Sigmoid colon (tissue), 4 donors: Measurements from ENCODE around the gene P2RX4.

Experiments
- CTCF ChIP-seq, 4 experiments: fragments of 450-650 bp in 3 of 4; fragments of 200-600 bp in 1 of 4; IDR thresholded peaks; one replicate each; pipeline ENCODE4 v1.5.1; 2016 to 2019; ENCODE audit warnings: antibody characterized with exemption in 4 of 4, mild to moderate bottlenecking in 3 of 4, moderate library complexity in 2 of 4
- EP300 ChIP-seq, 4 donors: sonication (generic); formaldehyde crosslinking; IDR thresholded peaks; one replicate each; pipeline ENCODE4 v1.6.1; 2017; ENCODE audit warnings: antibody characterized with exemption in 4 of 4
- POLR2A ChIP-seq, 2 donors: fragments of 450-650 bp; IDR thresholded peaks; one replicate each; pipeline ENCODE4 v1.6.1; 2016; ENCODE audit warnings: antibody characterized with exemption in 2 of 2, mild to moderate bottlenecking in 2 of 2, moderate library complexity in 2 of 2

DNA sequence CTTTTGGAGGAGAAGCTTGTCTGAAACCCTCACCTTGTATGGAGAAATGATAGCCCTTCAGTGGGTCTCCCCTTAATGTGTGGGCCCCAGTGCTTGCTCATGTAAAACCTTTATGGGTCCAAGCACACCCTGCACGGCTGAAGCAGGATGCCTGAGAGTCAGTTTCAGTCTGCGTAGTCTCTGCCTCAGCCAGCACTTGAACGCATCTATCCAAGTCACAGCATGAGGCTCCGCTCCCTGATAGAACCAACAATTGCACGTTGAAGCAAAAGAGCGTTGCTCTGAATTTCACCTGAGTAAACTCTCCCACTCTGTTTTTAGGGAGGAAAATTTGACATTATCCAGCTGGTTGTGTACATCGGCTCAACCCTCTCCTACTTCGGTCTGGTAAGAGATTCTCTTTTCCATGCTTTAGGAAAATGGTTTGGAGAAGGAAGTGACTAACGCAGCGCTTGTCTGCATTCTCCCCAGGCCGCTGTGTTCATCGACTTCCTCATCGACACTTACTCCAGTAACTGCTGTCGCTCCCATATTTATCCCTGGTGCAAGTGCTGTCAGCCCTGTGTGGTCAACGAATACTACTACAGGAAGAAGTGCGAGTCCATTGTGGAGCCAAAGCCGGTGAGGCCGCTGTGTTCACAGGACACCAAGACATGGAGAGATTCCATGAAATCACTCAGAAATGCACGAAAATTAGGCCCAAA lies 33.0 kb upstream of the P2RX4 start:
- no peak for TF ChIP-seq CTCF (IDR thresholded peaks at IDR 0.05)
- no peak for TF ChIP-seq POLR2A (IDR thresholded peaks at IDR 0.05)
- no peak for TF ChIP-seq EP300 (IDR thresholded peaks at IDR 0.05)
